ENCODE results near the gene PRKAG2.
A peak's percentile ranks its signal among the peaks of the same experiment; 100 is the strongest.

The PRKAG2 gene

GRCh38 chr7:151658778-151659177 is 218.1 kb downstream of the PRKAG2 start:
- DNase-seq (ENCODE audit: low spot score) = no peak
- TF ChIP-seq CTCF (IDR thresholded peaks at IDR 0.05) = no peak
- H3K27ac ChIP-seq = no peak overlapping the region

GRCh38 chr7:151657173-151657572 is 219.7 kb downstream of the PRKAG2 start:
- H3K27ac ChIP-seq = peak overlapping the region; percentile 8 to 35
- TF ChIP-seq CTCF (IDR thresholded peaks at IDR 0.05) = no peak
- no peak overlapping the region for H3K4me3 ChIP-seq
- DNase-seq (ENCODE audit: low spot score) = peak; percentile 70

More at GRCh38 chr7:151658778-151659177, 218.1 kb downstream of the PRKAG2 start:
- no peak overlapping the region for H3K4me3 ChIP-seq

- DNase-seq (ENCODE audit: low spot score) = peak; percentile 4
- TF ChIP-seq CTCF (IDR thresholded peaks at IDR 0.05) = no peak
- Histone ChIP-seq H3K4me3 (no peak overlapping the region), H3K27ac (no peak overlapping the region)
Measured at GRCh38 chr7:151655555-151655954, 221.4 kb downstream of the PRKAG2 start.

- no peak overlapping the region for H3K4me3 ChIP-seq
- TF ChIP-seq CTCF (IDR thresholded peaks at IDR 0.05) = no peak
- H3K27ac ChIP-seq = peak overlapping the region; percentile 58 to 89
- DNase-seq (ENCODE audit: low spot score) = no peak
Measured at GRCh38 chr7:151652111-151652510, 224.8 kb downstream of the PRKAG2 start.

- no peak for TF ChIP-seq CTCF (IDR thresholded peaks at IDR 0.05)
- peak overlapping the region; percentile 58 to 89 for H3K27ac ChIP-seq
- H3K4me3 ChIP-seq = no peak overlapping the region
- no peak for DNase-seq (ENCODE audit: low spot score)
Measured at GRCh38 chr7:151650161-151650560, 226.8 kb downstream of the PRKAG2 start.

- Histone ChIP-seq H3K27ac (no peak overlapping the region), H3K4me3 (no peak overlapping the region)
- peak; percentile 5 for DNase-seq (ENCODE audit: low spot score)
- TF ChIP-seq CTCF (IDR thresholded peaks at IDR 0.05) = no peak
Measured at GRCh38 chr7:151648429-151648828, 228.5 kb downstream of the PRKAG2 start.

- Histone ChIP-seq H3K4me3 (no peak overlapping the region), H3K27ac (no peak overlapping the region)
- no peak for TF ChIP-seq CTCF (IDR thresholded peaks at IDR 0.05)
- DNase-seq (ENCODE audit: low spot score) = no peak
Measured at GRCh38 chr7:151647874-151648273, 229.0 kb downstream of the PRKAG2 start.

Measured in coronary artery (tissue), 2 donors.